ENCODE results near the gene SDCBP2.

DNA sequence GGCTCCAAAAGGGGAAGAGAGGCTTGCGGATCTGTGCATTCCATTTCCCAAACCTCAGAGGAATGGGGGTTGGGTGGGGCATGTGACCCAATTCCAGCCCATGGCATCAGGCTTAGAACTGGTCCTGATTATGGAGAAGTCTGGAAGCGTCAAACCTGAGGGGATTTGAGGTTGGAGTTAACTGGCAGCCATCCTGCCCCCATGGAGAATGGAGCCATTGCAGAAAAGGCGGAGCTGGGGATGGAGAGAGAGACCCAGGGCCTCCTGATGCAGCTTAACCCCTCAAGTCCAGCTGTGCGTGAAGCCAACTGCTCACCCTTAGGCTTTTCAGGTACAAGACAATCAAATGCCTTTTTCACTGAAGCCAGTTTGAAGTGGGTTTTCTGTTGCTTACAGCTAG, 9.9 kb upstream of the SDCBP2 start:
- TF ChIP-seq, protein P1, sequence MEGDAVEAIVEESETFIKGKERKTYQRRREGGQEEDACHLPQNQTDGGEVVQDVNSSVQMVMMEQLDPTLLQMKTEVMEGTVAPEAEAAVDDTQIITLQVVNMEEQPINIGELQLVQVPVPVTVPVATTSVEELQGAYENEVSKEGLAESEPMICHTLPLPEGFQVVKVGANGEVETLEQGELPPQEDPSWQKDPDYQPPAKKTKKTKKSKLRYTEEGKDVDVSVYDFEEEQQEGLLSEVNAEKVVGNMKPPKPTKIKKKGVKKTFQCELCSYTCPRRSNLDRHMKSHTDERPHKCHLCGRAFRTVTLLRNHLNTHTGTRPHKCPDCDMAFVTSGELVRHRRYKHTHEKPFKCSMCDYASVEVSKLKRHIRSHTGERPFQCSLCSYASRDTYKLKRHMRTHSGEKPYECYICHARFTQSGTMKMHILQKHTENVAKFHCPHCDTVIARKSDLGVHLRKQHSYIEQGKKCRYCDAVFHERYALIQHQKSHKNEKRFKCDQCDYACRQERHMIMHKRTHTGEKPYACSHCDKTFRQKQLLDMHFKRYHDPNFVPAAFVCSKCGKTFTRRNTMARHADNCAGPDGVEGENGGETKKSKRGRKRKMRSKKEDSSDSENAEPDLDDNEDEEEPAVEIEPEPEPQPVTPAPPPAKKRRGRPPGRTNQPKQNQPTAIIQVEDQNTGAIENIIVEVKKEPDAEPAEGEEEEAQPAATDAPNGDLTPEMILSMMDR (conservative IDR thresholded peaks at IDR 0.05; ENCODE audit: low read depth, low read length), result no peak
- no peak for TF ChIP-seq RAD21 (IDR thresholded peaks at IDR 0.05; ENCODE audit: low read length)
- TF ChIP-seq RCOR1 (IDR thresholded peaks at IDR 0.05; ENCODE audit: insufficient replicate concordance, low read length), result no peak
- no peak for TF ChIP-seq POLR2A (IDR thresholded peaks at IDR 0.05; ENCODE audit: low read depth, low read length)
- TF ChIP-seq MAZ (IDR thresholded peaks at IDR 0.05; ENCODE audit: borderline replicate concordance, low read depth, low read length), result no peak
- no peak for TF ChIP-seq NFE2L2 (IDR thresholded peaks at IDR 0.05; ENCODE audit: low read depth, low read length)
- no peak for TF ChIP-seq RFX5 (IDR thresholded peaks at IDR 0.05; ENCODE audit: low read depth, low read length)
- no peak for TF ChIP-seq CEBPB (IDR thresholded peaks at IDR 0.05; ENCODE audit: low read depth, low read length)
- TF ChIP-seq FOS (IDR thresholded peaks at IDR 0.05; ENCODE audit: low read depth, low read length), result no peak
- TF ChIP-seq, protein P2, sequence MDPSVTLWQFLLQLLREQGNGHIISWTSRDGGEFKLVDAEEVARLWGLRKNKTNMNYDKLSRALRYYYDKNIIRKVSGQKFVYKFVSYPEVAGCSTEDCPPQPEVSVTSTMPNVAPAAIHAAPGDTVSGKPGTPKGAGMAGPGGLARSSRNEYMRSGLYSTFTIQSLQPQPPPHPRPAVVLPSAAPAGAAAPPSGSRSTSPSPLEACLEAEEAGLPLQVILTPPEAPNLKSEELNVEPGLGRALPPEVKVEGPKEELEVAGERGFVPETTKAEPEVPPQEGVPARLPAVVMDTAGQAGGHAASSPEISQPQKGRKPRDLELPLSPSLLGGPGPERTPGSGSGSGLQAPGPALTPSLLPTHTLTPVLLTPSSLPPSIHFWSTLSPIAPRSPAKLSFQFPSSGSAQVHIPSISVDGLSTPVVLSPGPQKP (IDR thresholded peaks at IDR 0.05; ENCODE audit: borderline replicate concordance, low read depth, low read length), result no peak
- no peak for TF ChIP-seq BHLHE40 (IDR thresholded peaks at IDR 0.05; ENCODE audit: low read depth, low read length)
- TF ChIP-seq SMC3 (IDR thresholded peaks at IDR 0.05; ENCODE audit: low read depth, low read length), result no peak
- TF ChIP-seq, protein P3, sequence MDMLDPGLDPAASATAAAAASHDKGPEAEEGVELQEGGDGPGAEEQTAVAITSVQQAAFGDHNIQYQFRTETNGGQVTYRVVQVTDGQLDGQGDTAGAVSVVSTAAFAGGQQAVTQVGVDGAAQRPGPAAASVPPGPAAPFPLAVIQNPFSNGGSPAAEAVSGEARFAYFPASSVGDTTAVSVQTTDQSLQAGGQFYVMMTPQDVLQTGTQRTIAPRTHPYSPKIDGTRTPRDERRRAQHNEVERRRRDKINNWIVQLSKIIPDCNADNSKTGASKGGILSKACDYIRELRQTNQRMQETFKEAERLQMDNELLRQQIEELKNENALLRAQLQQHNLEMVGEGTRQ (IDR thresholded peaks at IDR 0.05; ENCODE audit: low read depth, low read length), result no peak
- TF ChIP-seq MXI1 (IDR thresholded peaks at IDR 0.05; ENCODE audit: borderline replicate concordance, low read depth, low read length), result no peak

Measured in IMR-90 (cell line).